ENCODE measurements around the gene KRTAP9-3.

GRCh38 chr17:41256291-41256685 lies 24.0 kb downstream of the KRTAP9-3 start:
- TF ChIP-seq REST (IDR thresholded peaks at IDR 0.05; ENCODE audit: insufficient read depth in 1 of 2, low read depth in 2 of 2, low read length in 2 of 2), result no peak
- TF ChIP-seq TAF1 (IDR thresholded peaks at IDR 0.05; ENCODE audit: borderline replicate concordance, insufficient read depth, low read length), result no peak
- no peak for TF ChIP-seq POLR2AphosphoS5 (IDR thresholded peaks at IDR 0.05; ENCODE audit: low read depth, low read length)
- no peak for TF ChIP-seq FOXP2 (optimal IDR thresholded peaks at IDR 0.05; ENCODE audit: borderline replicate concordance, extremely low read depth, extremely low read length, insufficient read depth)

Data from PFSK-1 (cell line).